OCI-LY7 (cell line): ENCODE measurements around the gene TXNDC11.

Experiments
- CTCF ChIP-seq: fragments of 200-600 bp; sonication (generic); conservative IDR thresholded peaks from 2 replicates; pipeline ENCODE4 v1.5.1; 2014; ENCODE audit warnings: mild to moderate bottlenecking, antibody characterized with exemption, low read length, moderate library complexity, mixed read lengths
- EZH2phosphoT487 ChIP-seq: fragments of 200-600 bp; sonication (generic); IDR thresholded peaks from 2 replicates; pipeline ENCODE4 v1.6.1; 2018; ENCODE audit warnings: low read depth, borderline replicate concordance, mild to moderate bottlenecking, mixed run types, antibody characterized with exemption, low read length, moderate library complexity, mixed read lengths

- TF ChIP-seq CTCF (no peak), EZH2phosphoT487 (no peak)
These were observed 31.0 kb downstream of the TXNDC11 start for GRCh38 chr16:11711662-11712061.
